Activated effector memory CD4-positive, alpha-beta T cell treated with Interleukin-2 at 50 U/mL for 16 hours (primary cell): ENCODE results near the gene CASP7.
A peak's percentile ranks its signal among the peaks of the same experiment; 100 is the strongest.
"Not testable (repeated sequence)": the region's sequence is repeated elsewhere in the genome, so short reads cannot be mapped to it uniquely, and the experiment has no call there.

Experiments
- DNase-seq: peaks from one replicate; pipeline ENCODE4 v3.0.0-alpha.2; 2020

The CASP7 gene

DNA sequence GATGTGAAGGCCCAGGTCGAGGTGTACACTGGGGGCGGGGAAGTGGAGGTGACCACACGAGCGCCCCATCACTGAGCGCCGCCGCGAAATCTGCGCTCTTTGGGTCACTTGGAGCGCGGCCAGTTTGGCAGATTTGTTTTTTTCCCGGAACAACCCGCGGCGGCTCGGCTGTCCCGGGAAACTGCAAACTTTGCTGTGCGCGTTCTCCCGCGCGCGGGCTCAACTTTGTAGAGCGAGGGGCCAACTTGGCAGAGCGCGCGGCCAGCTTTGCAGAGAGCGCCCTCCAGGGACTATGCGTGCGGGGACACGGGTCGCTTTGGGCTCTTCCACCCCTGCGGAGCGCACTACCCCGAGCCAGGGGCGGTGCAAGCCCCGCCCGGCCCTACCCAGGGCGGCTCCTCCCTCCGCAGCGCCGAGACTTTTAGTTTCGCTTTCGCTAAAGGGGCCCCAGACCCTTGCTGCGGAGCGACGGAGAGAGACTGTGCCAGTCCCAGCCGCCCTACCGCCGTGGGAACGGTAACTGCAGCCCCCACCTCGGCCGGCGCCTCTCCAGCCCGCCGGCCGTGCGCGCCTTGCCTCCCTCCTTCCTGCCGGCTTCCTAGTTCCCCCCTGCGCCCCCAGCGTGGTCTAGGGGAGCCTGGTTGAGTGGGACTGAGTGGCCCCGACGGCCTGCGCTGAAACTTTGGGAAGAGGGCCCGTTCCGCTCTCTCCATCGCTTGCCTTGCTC, at the start of gene CASP7:
Gene CASP7, plus strand, starts transcription at position 450 of the 727 bp plus-strand sequence. CDS start 17,582 bp downstream, outside the sequence.
- peak; percentile 70 for DNase-seq

DNA sequence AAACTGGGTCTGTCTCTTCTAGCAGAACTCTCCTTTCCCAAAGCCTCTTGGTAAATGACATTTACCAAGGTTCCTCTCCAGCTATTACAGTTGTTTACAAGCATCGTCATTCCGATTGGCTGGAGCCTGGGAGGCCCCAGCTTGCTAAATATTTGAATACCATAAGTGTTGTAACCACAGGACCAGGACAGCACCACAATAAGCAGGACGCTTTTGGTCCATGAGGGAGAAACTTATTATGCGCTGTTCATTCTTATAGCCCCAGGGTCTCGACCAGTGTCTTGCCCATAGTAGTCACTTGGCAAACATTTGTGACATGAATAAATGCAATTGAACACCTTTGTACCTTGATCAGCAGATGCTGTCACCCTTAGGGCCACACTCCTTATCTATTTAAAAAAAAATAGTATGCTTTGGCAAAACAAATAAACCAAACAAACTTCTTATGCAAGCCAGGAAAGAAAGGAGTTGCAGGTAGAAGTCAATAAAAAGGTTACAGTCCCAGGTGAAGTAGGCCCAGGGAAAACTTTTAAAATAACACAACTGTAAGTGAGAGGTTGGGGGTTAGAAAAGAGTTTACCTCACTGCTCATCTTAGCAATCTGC, 48.7 kb upstream of the CASP7 start:
- DNase-seq = no peak

DNA sequence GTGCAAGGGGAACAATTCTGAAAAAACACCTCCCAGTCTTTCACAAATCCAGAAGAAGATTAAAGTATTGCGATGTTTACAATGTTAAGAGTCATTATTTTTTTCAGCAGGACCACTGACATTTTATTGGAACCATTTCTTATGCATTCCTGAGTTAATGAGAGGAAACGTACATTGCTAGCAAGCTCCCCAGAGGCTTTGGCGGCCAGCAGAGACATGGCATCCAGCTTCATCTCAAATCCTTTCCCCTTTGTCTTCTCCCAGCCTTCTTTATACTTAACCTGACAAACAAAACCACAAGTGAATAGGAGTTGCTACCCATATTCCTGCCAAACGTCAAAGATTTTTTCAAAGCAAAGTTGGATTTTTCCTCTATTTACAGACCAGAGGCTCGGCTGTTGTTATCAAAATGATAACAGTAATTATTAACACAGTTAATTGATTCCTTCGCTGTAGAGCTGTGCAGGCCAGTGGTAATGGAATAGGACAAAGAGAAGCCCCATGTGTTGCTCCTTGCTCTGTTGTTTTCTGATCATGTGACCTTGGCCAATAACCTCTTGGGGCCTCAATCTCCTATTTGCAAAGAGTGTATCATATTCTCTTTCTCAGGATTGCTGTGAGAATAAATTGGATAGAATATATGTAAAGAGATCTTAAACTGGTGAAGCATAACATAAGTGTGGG, 47.9 kb upstream of the CASP7 start:
- DNase-seq = no peak

DNA sequence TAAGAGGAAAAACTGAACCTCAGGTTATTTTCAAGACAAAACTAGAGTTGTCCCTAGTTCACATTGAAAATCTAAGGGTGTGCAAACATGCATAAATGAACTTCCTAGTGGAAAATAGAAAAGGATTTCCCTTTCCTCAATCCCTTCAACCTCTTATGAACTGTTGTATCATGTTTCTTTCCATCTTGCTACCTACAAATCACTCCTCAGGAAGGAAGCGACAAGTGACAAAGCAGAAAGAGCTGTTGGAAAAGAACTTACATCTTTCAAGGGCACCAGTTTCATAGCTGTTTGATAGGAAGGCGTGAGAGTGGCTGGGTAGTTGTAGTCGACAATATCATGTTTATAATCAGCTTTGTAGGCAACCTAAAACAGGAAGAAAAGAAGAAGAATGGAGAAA, 39.7 kb upstream of the CASP7 start:
- DNase-seq = no peak

- DNase-seq = no peak
Observed at GRCh38 chr10:113641702-113642101, 38.0 kb upstream of the CASP7 start.

DNA sequence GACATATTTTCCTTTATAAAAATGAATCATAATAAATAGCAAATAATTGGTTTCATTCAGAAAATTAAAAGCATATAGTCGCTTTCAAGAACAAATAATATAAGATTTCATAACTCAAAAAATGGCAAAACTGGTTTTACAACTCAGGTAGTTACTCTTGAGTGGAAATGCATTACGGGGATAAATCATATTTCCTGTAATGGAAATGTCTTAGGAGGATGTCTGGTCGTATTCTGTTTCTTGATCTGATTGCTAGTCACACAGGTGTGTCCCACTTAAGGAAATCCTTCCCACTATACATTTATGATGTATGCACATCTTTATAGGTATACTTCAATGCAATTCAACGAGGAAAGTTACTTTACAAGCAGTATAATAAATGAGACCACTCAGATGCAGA, 36.5 kb upstream of the CASP7 start:
- DNase-seq = no peak

- no peak for DNase-seq
Observed at GRCh38 chr10:113644185-113645120, 35.3 kb upstream of the CASP7 start.

DNA sequence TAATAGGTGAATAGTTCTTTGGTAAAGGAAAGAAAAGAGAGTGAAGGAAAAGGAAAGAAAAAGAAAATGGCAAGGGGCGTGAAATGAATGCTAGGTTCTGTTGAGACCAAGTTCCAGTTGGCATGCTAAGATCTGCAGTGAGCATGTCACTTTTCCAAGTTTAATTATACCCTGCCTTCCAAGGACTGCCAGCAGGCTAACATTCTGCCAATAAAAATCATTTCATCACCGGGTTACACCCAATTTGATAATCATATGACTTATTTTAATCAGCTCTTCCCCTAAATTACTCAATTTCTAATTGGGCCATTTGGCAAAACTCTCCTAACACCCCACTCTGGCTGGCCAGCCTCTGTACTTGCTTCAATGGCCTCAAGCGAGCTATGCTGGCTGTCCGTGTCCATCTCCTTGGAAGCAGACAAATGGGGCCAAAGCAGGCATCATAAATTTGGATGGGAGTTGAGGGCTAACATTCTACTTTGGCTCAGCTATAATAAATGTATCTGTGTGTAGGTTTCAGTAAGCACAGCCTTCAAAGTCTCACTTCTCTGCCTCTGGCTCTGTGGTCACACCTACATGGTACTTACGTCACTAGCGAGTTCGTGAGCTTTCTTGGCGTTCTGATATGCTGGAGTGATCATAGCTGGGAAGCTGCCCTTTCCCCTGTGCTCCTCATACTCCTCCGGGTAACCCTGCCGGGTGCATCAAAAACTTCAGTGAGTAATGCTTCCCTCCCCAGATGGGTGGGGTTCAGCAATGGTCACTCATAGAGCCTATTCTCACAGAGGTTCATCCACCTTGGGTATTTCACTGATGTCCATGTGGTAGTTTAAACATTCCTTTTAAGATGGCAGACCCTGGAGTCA, 33.1 kb upstream of the CASP7 start:
- DNase-seq = no peak

- no peak for DNase-seq
Observed at GRCh38 chr10:113647812-113648211, 31.9 kb upstream of the CASP7 start.

- DNase-seq = no peak
Observed at GRCh38 chr10:113648478-113648877, 31.2 kb upstream of the CASP7 start.

GRCh38 chr10:113650172-113650571, 29.5 kb upstream of the CASP7 start:
- no peak for DNase-seq

GRCh38 chr10:113651021-113651420, 28.7 kb upstream of the CASP7 start:
- DNase-seq = no peak

DNA sequence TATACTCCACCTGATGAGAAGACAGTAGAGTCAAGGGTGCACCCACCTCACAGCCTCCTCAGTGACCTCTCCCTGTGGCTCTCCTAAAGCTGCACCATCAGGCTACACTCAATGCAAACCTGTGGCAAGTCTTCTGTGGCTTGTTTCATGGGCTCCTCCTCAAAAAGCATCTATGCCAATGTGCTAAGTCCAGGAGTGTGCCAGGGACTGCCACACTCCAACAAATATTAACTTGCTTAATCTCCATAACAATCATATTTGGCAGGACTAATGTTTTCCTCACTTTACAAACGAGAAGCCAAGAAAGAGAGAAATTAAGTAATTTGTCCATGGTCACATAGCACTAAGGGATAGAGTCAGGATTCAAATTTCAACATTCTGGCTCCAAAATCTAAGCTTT, 27.8 kb upstream of the CASP7 start:
- DNase-seq = no peak

DNA sequence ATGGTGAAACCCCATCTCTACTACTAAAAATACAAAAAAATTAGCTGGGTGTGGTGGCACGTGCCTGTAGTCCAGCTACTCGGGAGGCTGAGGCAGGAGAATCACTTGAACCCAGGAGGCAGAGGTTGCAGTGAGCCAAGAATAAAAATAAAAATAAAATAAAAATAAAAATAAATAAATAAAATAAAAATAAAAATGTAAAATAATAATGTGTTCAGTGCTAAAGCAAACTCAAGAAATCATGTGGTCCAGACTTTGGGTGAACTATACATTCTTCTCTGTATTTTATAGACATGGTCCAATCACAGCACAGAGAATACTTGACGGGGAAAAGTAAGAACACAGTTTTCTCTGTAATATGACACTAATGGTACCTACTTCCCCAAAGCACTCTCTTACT, 27.3 kb upstream of the CASP7 start:
- DNase-seq = not testable (repeated sequence)

DNA sequence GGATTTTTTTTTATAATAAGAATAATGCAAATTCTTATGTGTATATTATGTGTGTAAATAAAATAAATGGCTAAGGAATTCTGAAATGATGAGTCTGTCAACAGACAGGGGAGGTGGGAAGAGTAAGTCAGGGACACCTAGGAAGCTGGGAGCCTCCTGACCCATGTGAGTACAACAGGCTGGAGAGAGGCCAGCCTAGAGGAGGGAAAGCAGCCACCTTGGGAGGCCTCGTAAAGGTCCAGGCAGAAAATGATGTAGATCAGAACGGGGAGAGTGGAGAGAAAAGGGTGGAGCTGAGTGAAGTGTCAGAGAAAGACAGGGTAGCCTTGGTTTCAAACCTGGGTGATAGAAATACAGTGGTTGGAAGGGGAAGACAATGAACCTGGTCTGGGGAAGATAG, 22.8 kb upstream of the CASP7 start:
- DNase-seq = no peak

- no peak for DNase-seq
Observed at GRCh38 chr10:113657544-113657943, 22.2 kb upstream of the CASP7 start.

GRCh38 chr10:113661332-113661731, 18.4 kb upstream of the CASP7 start:
- no peak for DNase-seq

- no peak for DNase-seq
Observed at GRCh38 chr10:113663142-113663541, 16.6 kb upstream of the CASP7 start.

DNA sequence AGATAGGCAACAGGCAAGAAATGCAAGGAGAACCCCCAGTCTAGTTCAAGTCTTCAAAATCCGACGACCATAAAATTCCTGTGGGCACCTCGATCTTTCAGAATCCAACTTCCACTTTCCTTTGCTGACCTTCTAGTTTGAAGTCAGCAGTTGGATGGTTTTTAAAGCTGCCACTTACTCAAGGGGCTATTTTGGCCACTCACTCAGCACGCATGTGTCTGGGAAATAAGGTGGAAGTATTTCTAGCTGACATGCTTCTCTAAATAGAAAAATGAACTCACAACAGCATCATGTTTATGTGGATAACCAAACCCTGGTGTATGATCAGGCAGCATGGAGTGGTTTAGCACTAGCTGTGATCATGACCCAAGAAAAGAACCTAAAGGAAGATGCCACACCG, 15.8 kb upstream of the CASP7 start, which contains the start of gene NRAP:
Gene NRAP, minus strand, starts transcription at position 134 of the 400 bp plus-strand sequence. CDS start 159 bp downstream, outside the sequence.
- DNase-seq = no peak

DNA sequence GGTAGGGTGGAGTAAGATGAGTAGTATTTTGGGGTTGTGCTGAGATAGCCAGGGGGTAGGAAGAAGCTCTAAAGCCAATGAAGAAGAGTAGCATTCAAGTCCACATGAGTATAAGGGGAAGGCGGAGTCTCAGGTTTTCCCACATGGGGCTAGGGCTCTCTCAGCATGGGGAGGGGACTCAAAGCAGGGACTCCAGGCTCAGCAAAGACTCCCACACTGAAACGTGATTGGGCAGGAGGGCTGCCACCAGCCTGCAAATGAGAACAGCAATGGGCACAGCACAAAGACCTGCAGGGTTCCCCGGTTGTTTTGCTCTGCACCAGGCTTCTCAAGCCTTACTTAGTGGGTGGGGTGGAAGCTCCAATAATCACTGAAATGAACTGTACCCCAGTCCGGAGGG, 14.4 kb upstream of the CASP7 start:
- no peak for DNase-seq

- DNase-seq = no peak
Observed at GRCh38 chr10:113665806-113666354, 13.8 kb upstream of the CASP7 start.
